Activated CD4-positive, CD25-positive, alpha-beta regulatory T cell treated with anti-CD3 and anti-CD28 coated beads, Interleukin-2, amount 50 U/mL, for 72 hours (primary cell): ENCODE measurements around the gene ZBTB42.

Experiments
- DNase-seq: peaks from one replicate; pipeline ENCODE4 v3.0.0; 2021

Gene ZBTB42

GRCh38 chr14:104795781-104796686 lies 4.9 kb upstream of the ZBTB42 start:
- DNase-seq, result peak; percentile 70

GRCh38 chr14:104796687-104797081 lies 4.2 kb upstream of the ZBTB42 start:
- DNase-seq, result no peak

GRCh38 chr14:104797115-104798044 lies 3.5 kb upstream of the ZBTB42 start:
- DNase-seq, result no peak

- DNase-seq, result no peak
Observed at GRCh38 chr14:104798300-104799243, 2.3 kb upstream of the ZBTB42 start.

- DNase-seq, result no peak
Observed at GRCh38 chr14:104799244-104800014, 1.5 kb upstream of the ZBTB42 start.

- DNase-seq, result peak; percentile 74
Observed at GRCh38 chr14:104800015-104800770, 708 bp upstream of the ZBTB42 start.

- no peak for DNase-seq
Observed at GRCh38 chr14:104801520-104802393, 856 bp downstream of the ZBTB42 start.

GRCh38 chr14:104802394-104803184 lies 1.7 kb downstream of the ZBTB42 start:
- no peak for DNase-seq

GRCh38 chr14:104803280-104803911 lies 2.5 kb downstream of the ZBTB42 start:
- DNase-seq, result no peak

GRCh38 chr14:104803912-104804410 lies 3.1 kb downstream of the ZBTB42 start:
- no peak for DNase-seq

GRCh38 chr14:104804481-104805325 lies 3.8 kb downstream of the ZBTB42 start:
- DNase-seq, result no peak

- DNase-seq, result no peak
Observed at GRCh38 chr14:104805326-104805678, 4.4 kb downstream of the ZBTB42 start.

GRCh38 chr14:104805941-104806624 lies 5.2 kb downstream of the ZBTB42 start:
- no peak for DNase-seq

- no peak for DNase-seq
Observed at GRCh38 chr14:104806625-104807465, 5.9 kb downstream of the ZBTB42 start.

- no peak for DNase-seq
Observed at GRCh38 chr14:104808456-104808855, 7.6 kb downstream of the ZBTB42 start.

- DNase-seq, result no peak
Observed at GRCh38 chr14:104810316-104810715, 9.4 kb downstream of the ZBTB42 start.
